ENCODE data around the gene LTA4H.

Gene LTA4H

DNA sequence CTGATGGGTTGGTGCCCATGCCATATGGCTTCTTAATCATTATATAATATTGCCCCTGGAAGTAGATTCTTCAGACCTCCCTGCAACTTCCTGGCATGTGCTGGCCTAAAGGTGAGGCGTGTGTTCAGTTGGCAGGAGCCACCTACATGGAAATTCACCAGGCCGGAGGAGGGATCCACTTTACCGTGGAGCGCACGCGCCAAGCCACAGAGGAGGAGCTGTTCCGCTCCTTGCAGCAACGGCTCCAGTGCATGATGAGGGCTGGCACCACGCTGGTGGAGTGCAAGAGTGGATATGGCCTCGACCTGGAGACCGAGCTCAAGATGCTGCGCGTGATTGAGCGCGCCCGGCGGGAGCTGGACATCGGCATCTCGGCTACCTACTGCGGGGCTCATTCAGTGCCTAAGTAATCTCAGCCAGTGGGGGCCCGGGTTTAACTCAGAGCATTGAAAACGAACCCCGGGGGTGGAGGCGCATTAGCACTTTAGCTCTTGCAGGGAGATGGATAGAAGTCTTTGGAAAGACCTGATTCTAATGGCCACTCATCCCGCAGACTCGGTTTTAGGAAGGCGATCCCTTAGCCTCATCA is 78.7 kb downstream of the LTA4H start:
- DNase-seq (ENCODE audit: low spot score), result no peak

- no peak for DNase-seq (ENCODE audit: low spot score)
These were observed 79.7 kb downstream of the LTA4H start for GRCh38 chr12:95955549-95956159.

DNA sequence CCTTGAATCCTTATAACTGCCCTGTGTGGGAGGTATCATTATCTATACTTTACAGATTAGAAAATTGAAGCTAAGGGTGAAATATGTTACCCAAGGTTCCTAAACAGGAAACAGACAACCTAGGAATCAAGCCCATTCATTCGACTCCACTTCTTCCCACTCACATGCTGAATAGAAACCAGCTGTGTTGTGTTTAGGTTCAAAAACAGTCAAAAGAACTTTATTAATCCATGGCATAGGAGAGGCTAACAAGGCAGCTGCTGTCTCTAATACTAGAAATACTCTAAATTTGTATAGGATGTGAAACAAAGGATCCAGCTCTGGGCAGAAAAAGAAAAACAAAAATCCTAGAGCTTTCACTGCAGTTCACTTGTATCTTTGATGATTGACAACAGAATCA is 82.4 kb downstream of the LTA4H start:
- no peak for DNase-seq (ENCODE audit: low spot score)

DNA sequence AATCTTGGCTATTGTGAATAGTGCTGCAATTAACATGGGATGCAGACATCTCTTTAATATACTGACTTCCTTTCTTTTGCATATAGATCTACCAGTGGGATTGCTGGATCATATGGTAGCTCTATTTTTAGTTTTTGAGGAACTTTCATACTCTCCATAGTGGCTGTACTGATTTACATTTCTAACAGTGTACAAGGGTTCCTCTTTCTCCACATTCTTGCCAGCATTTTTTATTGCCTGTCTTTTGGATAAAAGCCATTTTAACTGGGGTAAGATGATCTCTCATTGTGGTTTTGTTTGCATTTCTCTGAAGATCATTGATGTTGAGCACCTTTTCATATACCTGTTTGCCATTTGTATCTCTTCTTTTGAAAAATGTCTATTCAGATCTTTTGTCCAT is 83.9 kb downstream of the LTA4H start:
- no peak for DNase-seq (ENCODE audit: low spot score)
